ENCODE measurements around the gene PHTF2.

- TF ChIP-seq, protein P1, sequence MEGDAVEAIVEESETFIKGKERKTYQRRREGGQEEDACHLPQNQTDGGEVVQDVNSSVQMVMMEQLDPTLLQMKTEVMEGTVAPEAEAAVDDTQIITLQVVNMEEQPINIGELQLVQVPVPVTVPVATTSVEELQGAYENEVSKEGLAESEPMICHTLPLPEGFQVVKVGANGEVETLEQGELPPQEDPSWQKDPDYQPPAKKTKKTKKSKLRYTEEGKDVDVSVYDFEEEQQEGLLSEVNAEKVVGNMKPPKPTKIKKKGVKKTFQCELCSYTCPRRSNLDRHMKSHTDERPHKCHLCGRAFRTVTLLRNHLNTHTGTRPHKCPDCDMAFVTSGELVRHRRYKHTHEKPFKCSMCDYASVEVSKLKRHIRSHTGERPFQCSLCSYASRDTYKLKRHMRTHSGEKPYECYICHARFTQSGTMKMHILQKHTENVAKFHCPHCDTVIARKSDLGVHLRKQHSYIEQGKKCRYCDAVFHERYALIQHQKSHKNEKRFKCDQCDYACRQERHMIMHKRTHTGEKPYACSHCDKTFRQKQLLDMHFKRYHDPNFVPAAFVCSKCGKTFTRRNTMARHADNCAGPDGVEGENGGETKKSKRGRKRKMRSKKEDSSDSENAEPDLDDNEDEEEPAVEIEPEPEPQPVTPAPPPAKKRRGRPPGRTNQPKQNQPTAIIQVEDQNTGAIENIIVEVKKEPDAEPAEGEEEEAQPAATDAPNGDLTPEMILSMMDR (IDR thresholded peaks at IDR 0.05), result no peak
- no peak for TF ChIP-seq EZH2phosphoT487 (IDR thresholded peaks at IDR 0.05)
- no peak for TF ChIP-seq EZH2 (IDR thresholded peaks at IDR 0.05)
Measured at GRCh38 chr7:77794000-77794399, 4.6 kb upstream of the PHTF2 start.
